ENCODE measurements around the gene CARF.
"Not testable (repeated sequence)": the region's sequence is repeated elsewhere in the genome, so short reads cannot be mapped to it uniquely, and the experiment has no call there.

Gene CARF

DNA sequence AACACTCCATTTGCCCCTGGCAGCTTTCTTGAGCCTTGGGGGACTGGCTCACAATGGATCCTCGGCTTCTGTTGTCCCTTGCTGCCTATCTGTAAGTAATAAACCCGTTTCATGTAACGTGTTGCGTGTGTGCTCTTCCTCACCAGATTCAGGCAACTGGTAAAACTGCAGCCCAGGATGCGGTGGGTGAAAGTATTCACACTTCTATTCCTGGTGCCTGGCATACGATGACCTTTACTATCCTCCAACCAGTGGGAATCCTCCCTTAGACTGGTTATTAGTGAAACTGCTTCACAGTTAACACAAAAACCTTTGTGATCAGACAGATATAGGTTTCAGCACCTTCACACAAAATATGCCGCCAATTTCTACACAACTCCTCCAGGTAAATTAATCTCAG, 26.9 kb upstream of the CARF start:
- DNase-seq (ENCODE audit: insufficient read length, low spot score): no peak
- no peak for FAIRE-seq
- TF ChIP-seq, protein P1, sequence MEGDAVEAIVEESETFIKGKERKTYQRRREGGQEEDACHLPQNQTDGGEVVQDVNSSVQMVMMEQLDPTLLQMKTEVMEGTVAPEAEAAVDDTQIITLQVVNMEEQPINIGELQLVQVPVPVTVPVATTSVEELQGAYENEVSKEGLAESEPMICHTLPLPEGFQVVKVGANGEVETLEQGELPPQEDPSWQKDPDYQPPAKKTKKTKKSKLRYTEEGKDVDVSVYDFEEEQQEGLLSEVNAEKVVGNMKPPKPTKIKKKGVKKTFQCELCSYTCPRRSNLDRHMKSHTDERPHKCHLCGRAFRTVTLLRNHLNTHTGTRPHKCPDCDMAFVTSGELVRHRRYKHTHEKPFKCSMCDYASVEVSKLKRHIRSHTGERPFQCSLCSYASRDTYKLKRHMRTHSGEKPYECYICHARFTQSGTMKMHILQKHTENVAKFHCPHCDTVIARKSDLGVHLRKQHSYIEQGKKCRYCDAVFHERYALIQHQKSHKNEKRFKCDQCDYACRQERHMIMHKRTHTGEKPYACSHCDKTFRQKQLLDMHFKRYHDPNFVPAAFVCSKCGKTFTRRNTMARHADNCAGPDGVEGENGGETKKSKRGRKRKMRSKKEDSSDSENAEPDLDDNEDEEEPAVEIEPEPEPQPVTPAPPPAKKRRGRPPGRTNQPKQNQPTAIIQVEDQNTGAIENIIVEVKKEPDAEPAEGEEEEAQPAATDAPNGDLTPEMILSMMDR (IDR thresholded peaks at IDR 0.05; ENCODE audit: insufficient read depth, missing control alignments): no peak

DNA sequence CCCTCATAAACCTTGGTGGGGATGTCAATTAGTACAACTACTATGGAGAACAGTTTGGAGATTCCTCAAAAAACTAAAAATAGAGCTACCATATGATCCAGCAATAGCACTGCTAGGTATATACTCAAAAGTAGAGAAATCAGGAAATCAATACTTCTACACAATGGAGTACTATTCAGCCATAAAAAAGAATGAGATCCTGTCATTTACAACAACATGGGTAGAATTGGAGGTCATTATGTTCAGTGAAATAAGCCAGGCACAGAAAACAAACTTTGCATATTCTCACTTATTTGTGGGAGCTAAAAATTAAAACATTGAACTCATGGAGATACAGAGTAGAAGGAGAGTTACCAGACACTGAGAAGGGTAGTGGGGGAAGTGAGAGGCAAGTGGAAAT, 6.6 kb upstream of the CARF start:
- not testable (repeated sequence) for DNase-seq (ENCODE audit: insufficient read length, low spot score); FAIRE-seq

DNA sequence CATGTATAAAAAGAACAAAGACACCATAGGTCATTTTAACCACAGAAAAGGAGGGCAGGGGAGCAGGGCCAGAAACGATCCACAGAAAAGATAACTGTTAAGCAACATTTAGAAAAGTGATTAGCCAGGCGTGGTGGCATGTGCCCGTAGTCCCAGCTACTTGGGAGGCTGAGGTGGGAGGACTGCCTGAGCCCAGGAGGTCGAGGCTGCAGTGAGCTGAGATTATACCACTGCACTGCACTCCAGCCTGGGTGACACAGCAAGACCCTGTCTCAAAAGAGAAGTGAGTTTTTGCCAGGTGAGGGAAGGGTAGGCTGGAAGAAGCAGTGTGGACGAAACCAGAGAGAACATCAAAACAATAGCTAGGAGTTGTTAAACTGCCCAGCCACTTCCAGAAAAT, 3.9 kb upstream of the CARF start:
- DNase-seq (ENCODE audit: insufficient read length, low spot score): no peak
- TF ChIP-seq, protein P1 (IDR thresholded peaks at IDR 0.05; ENCODE audit: insufficient read depth, missing control alignments): no peak
- no peak for FAIRE-seq

DNA sequence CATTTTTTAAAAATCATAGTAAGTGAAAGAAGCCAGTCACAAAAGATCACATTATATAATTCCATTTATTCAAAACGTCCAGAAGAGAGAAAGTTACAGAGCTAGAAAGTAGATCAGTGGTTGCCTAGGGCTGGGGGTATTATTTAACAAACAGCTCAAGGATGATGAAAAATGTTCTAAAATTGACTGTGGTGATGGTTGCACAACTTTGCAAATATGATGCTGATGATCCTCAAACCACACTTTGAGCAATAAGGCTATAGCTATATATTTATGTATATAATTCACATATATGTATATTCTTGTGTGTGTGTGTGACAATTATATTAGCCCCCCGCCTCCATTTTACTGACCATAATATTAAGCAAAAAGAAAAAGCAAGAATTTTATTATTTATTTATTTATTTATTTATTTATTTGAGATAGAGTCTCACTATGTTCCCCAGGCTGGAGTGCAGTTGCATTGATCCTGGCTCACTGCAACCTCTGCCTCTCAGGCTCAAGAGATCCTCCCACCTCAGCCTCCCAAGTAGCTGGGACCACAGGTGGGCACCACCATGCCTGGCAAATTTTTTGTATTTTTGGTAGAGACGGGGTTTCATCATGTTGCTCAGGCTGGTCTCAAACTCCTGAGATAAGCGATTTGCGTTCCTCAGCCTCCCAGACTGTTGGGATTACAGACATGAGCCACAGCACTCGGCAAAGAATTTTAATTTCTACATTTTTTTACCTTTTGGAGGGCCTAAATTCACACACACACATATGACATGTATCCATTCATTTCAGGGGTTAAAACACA, 2.5 kb upstream of the CARF start:
- DNase-seq (ENCODE audit: insufficient read length, low spot score) (no peak), FAIRE-seq (no peak)
- TF ChIP-seq, protein P1 (IDR thresholded peaks at IDR 0.05; ENCODE audit: insufficient read depth, missing control alignments): no peak

DNA sequence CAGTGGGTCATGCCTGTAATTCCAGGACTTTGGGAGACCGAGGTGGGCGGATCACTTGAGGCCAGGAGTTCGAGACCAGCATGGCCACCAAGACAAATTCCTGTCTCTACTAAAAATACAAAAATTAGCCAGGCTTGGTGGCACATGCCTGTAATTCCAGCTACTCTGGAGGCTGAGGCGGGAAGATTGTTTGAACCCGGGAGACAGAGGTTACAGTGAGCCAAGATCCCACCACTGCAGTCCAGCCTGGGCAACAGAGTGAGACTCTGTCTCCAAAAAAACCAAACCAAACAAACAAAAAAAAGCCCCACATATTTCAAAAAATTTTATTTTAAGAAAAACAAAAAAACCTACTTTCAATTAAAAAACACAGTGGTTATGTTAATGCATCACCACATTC, 1.8 kb upstream of the CARF start:
- not testable (repeated sequence) for DNase-seq (ENCODE audit: insufficient read length, low spot score)

DNA sequence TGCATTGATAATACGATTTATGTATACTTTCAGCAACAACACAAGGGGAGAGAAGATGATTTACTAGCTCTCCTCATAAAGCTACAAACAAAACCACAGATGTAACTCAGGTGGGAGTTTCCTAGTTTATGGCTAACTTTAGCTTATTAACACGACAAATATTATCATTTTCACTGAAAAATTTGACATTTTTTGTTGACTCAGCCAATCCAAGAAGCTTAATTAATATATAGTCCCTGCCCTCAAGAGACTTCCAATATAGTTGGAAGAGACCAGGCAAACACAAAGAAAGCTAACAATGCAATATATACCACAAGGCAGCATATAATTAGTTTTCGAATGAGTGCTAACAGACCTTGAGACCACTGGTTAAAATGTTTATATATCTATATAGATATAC, 1.4 kb upstream of the CARF start:
- DNase-seq (ENCODE audit: insufficient read length, low spot score): no peak
- TF ChIP-seq, protein P1 (IDR thresholded peaks at IDR 0.05; ENCODE audit: insufficient read depth, missing control alignments): no peak
- FAIRE-seq: no peak

More for the DNA sequence above, 1.8 kb upstream of the CARF start:
- not testable (repeated sequence) for FAIRE-seq

DNA sequence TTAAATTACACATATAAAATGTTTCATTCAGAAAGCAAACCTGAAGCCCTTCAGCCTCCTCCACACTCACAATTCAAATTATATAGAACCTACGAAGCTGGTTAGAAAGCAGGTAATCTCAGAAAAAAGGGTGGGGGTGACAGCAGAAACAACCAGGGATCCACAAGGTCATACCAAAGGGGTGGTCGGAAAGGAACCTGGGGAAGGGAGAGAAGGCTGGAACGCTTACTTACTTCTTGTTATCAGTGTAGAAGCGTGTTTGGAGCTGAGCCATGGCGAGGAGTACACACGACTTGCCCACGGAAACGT, 918 bp upstream of the CARF start:
- DNase-seq (ENCODE audit: insufficient read length, low spot score) (no peak), FAIRE-seq (no peak)
- TF ChIP-seq, protein P1 (IDR thresholded peaks at IDR 0.05; ENCODE audit: insufficient read depth, missing control alignments): no peak

DNA sequence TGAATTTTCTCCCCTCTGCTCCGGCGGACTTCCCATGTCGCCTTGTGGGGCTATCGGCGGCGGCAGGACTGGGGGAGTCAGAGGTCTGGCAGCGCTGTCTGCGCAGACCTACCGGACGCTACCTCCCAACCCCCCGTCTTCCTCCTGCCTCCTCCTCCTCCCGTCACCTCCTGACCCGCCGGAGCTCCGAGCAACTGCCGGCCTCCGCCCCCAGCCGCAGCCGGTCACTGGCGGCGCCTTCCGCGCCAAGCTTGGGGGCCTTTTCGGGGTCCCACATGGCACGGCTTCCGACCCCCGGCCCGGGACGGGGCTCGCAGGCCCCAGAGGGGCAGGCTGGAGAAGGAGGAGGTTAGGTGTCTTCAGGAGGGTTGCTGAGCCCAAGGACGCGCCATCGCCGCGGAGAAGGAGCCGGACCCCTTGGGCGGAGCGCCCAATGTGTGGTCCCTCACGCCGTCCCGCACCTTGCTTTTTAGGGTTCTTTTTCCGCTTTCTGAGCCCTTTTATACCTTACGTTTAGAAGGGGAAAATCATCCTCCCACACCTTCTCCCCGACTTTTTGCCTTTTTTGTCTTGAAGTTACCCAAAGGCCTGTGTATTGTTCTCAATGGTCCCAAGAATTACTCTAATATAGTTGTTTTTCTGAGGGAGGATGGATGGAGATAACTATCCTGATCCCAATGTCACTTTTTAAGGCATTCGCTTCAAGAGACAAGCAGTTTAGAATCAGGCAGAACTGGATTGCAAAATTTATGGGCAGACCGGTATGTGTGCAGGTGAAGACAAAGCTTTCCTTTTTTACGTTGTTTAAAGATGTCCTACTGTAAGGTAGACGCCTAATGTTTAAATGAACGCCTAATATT, 497 bp downstream of the CARF start:
- FAIRE-seq; DNase-seq (ENCODE audit: insufficient read length, low spot score): not testable (repeated sequence)
